Osteocyte (in vitro differentiated cells): ENCODE measurements around the gene COPA. TPM values are rescaled to one million over a fixed set of nuclear protein-coding genes. Genes with fewer than 3 reads are reported as not detected.

ENCODE experiments used
- DNase-seq: peaks from one replicate; pipeline ENCODE4 v3.0.0; 2021; ENCODE audit warnings: mixed read lengths; ENCODE audit not compliant: unreplicated experiment; ENCODE audit errors: extremely low spot score
- H3K27ac Mint-ChIP-seq: one replicate; pipeline ENCODE4 v1.8.0; 2021; ENCODE audit warnings: mild to moderate bottlenecking, mixed read lengths; ENCODE audit not compliant: unreplicated experiment
- H3K27me3 Mint-ChIP-seq: one replicate; pipeline ENCODE4 v1.8.0; 2021; ENCODE audit warnings: mixed read lengths; ENCODE audit not compliant: unreplicated experiment
- H3K36me3 Mint-ChIP-seq: one replicate; pipeline ENCODE4 v1.8.0; 2021; ENCODE audit warnings: mixed read lengths; ENCODE audit not compliant: unreplicated experiment
- H3K4me1 Mint-ChIP-seq: one replicate; pipeline ENCODE4 v1.8.0; 2021; ENCODE audit warnings: mixed read lengths; ENCODE audit not compliant: unreplicated experiment
- H3K4me3 Mint-ChIP-seq: one replicate; pipeline ENCODE4 v1.8.0; 2021; ENCODE audit warnings: mild to moderate bottlenecking, moderate library complexity, mixed read lengths; ENCODE audit not compliant: unreplicated experiment
- H3K9me3 Mint-ChIP-seq: one replicate; pipeline ENCODE4 v1.8.0; 2021; ENCODE audit warnings: mixed read lengths; ENCODE audit not compliant: unreplicated experiment
- CTCF ChIP-seq: fragments of 200-600 bp; sonication (generic); IDR thresholded peaks from 2 replicates; pipeline ENCODE4 v1.5.0; 2021; ENCODE audit warnings: antibody characterized with exemption, mild to moderate bottlenecking, moderate library complexity
- total RNA-seq: library from RNA; stranded (reverse); gene quantifications from 2 replicates; pipeline ENCODE4 v1.2.1, GENCODE V29; 2021

The COPA gene
- total RNA-seq, 1 donor from 2014 or later = 241 TPM

- no peak for TF ChIP-seq CTCF
- Mint-ChIP-seq H3K9me3 (no peaks in the 10 kb centered on the region), H3K27ac (no peak overlapping the region), H3K4me3 (peak overlapping the region; percentile 95), H3K36me3 (peaks cover 30% of the 10 kb centered on the region), H3K27me3 (no peaks in the 10 kb centered on the region), H3K4me1 (peaks cover 24% of the 10 kb centered on the region)
- DNase-seq = no peak
Observed at GRCh38 chr1:160285506-160285905, 57.5 kb downstream of the COPA start.

GRCh38 chr1:160284782-160285344 is 58.2 kb downstream of the COPA start, which contains the start of gene PEX19:
Gene PEX19, minus strand, starts transcription at chr1:160285133. Its CDS starts 9 bp downstream, at chr1:160285124.
- H3K27ac Mint-ChIP-seq = peak within 1 kb of the TSS; percentile 95
- no peaks in the 10 kb centered on the region for H3K27me3 Mint-ChIP-seq
- peaks cover 28% of the 10 kb centered on the region for H3K36me3 Mint-ChIP-seq
- DNase-seq = peak; percentile 97
- TF ChIP-seq CTCF = no peak
- H3K4me3 Mint-ChIP-seq = peak within 1 kb of the TSS; percentile 95
- peaks cover 24% of the 10 kb centered on the region for H3K4me1 Mint-ChIP-seq
- H3K9me3 Mint-ChIP-seq = no peaks in the 10 kb centered on the region

- Mint-ChIP-seq H3K4me3 (peak overlapping the region; percentile 95), H3K27ac (peak overlapping the region; percentile 95), H3K9me3 (no peaks in the 10 kb centered on the region), H3K27me3 (no peaks in the 10 kb centered on the region), H3K36me3 (peaks cover 29% of the 10 kb centered on the region), H3K4me1 (peaks cover 24% of the 10 kb centered on the region)
- DNase-seq = no peak
- TF ChIP-seq CTCF = no peak
Observed at GRCh38 chr1:160284220-160284781, 58.7 kb downstream of the COPA start.

GRCh38 chr1:160282807-160283206 is 60.2 kb downstream of the COPA start:
- no peak overlapping the region for H3K27ac Mint-ChIP-seq
- peaks cover 31% of the 10 kb centered on the region for H3K36me3 Mint-ChIP-seq
- no peaks in the 10 kb centered on the region for H3K27me3 Mint-ChIP-seq
- no peak for DNase-seq
- no peak for TF ChIP-seq CTCF
- H3K9me3 Mint-ChIP-seq = no peaks in the 10 kb centered on the region
- H3K4me1 Mint-ChIP-seq = peaks cover 24% of the 10 kb centered on the region
- no peak overlapping the region for H3K4me3 Mint-ChIP-seq

- H3K36me3 Mint-ChIP-seq = peaks cover 37% of the 10 kb centered on the region
- no peak overlapping the region for H3K4me3 Mint-ChIP-seq
- no peak overlapping the region for H3K27ac Mint-ChIP-seq
- H3K4me1 Mint-ChIP-seq = no peaks in the 10 kb centered on the region
- DNase-seq = no peak
- no peaks in the 10 kb centered on the region for H3K9me3 Mint-ChIP-seq
- H3K27me3 Mint-ChIP-seq = no peaks in the 10 kb centered on the region
- no peak for TF ChIP-seq CTCF
Observed at GRCh38 chr1:160277987-160278386, 65.1 kb downstream of the COPA start.
